Inferior parietal cortex (tissue), 1 donor: Measurements from ENCODE around the gene THYN1.

Experiments
- DNase-seq: peaks from one replicate; pipeline ENCODE4 v3.0.0-alpha.2; 2016; ENCODE audit errors: extremely low spot score

THYN1 gene

DNA sequence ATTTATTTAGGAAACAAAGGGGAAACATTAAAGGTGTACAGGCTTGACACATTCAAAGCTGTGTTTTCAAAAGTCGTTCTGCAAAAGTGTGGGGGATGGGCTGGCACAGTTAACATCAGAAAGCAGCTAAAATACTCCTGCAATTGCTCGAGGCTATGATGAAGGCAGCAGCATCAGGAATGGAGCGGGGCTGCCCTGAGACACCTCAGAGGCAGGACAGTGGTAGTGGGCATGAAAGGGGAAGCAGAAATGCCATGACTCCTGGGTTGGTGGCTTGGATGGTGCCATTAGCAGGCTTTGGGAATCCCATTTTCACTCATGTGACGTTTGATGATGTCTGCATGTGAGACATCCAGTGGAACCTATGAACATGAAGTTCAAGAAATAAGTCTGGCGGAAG is 30.0 kb downstream of the THYN1 start:
- DNase-seq: no peak

DNA sequence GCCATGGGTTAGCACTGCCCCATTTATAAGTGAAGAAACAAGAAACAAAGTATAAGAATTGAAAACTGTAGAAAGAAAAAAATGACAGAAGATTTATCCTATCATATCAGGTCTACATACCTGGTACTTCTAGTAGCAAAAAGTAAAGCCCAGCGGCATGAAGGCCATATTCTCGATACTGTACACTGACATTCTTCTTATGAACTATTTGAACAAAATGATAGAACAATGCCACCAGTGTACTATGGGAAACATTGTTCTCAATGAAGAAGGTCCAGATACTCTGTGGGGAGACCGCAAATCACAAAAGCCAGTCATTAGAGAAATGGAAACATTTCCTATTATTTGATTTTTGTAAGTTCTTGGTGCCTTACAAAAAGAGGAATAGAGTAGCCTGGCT is 36.3 kb downstream of the THYN1 start:
- DNase-seq: no peak

DNA sequence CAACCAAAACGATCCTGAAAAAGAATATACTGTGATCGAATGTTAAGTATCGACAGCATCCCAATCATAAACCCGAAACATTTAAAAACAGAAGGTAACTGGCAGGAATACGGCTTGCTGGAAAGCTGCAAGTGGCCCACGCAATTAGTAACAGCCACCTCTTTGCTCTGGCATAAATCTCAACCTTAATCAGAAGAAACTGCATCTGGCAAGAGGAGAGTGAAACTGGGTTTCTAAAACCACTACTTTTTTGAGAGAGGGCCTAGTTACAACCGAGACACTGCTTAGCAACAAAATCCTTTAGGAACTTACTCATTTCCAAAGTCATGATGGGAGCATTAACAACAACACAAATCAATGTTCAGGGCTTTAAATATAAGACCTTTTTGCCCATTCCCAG is 37.3 kb downstream of the THYN1 start:
- peak; percentile 31 for DNase-seq

DNA sequence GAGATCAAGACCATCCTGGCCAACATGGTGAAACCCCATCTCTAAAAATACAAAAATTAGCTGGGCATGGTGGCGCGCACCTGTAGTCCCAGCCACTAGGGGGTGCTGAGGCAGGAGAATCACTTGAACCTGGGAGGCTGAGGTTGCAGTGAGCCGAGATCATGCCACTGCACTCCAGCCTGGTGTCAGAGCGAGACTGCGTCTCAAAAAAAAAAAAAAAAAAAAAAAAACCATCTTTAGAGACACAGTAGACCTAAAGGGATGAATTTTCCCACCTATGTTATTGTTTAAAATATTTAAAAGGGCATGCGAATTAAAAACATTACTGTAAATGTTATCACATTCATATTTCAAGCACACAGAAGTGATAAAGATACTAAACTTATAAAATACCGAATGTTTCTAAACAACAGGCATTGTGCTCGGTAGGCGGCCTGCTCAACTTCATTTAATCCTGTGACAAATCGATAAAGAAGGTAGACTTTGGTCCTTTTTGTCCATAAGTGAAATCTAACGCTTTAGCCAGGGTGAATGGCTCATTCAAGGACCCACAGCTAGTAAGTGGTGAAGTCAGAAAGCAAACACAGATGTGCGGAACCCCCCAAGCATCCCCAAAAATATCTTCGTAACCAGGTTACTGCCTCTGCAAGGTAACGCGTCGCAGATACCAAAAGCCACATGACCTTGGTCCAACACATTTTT is 45.5 kb downstream of the THYN1 start:
- no peak for DNase-seq

DNA sequence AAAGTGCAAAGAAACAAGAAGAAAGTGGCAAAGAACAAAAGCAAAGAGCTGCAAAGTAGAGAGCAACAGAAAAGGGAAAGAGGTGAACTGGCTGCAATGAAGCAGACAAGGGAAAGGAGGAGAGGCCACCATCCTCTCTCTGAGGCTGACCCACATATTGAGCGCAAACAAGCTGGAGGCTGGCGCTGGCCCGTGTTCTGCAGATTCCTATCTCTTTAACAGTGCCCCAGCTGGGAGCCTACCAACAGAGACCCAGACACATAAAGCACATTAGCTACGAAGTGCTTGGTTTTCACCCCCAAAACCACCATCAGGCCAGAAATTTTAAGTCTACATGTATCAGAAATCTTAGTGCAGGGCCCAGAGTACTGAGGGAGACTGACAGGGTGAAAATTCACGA is 47.0 kb downstream of the THYN1 start:
- no peak for DNase-seq

DNA sequence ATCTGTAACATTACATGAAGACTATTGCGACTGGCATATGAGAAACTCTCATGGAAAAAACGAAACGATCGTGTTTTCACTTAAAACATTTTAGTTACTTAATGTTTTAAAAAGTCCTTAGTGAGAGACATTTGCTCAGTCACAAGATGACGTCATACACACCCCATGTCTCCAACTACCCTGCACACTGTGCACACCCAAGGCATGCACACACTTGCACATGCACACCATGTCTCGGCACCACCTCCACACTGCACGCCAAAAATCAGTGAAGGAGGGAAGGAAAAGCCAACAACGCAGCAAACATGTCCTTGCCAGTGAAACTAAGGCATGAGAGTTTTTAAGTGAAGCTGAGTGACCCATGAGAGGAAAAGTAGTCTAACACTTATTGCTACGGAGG is 47.4 kb downstream of the THYN1 start:
- DNase-seq: no peak

DNA sequence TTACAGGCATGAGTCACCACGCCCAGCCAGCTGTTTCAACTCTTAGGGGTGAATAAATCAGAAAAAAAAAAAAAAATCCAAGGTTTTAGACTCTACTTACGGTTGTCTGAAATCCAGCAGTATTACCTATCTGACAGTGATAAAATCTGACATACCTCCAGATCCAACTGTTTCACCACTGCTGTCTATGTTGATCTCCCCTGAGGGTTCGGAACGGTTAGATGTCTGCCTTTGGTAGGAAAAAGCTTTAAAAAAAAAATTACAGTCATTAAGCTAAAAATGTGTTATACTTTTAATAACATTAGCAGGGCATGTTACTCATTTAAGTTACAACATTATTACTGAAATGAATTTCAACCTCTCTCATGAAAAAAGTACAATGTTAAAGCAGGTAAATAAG is 50.5 kb downstream of the THYN1 start:
- no peak for DNase-seq

DNA sequence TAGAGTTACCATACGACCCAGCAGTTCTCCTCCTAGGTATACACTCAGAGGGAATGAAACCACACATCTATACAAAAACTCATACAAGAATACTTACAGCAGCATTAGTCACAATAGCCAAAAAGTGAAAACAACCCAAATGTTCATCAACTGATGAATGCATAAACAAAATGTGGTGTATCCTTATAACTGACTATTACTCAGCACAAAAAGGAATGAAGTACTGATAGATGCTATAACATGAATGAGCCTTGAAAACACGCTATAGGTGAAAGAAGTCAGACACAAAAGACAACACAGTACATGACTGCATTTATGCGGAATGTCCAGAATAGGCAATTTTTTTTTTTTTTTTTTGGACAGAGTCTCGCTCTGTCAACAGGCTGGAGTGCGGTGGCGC is 52.5 kb downstream of the THYN1 start:
- DNase-seq: no peak

DNA sequence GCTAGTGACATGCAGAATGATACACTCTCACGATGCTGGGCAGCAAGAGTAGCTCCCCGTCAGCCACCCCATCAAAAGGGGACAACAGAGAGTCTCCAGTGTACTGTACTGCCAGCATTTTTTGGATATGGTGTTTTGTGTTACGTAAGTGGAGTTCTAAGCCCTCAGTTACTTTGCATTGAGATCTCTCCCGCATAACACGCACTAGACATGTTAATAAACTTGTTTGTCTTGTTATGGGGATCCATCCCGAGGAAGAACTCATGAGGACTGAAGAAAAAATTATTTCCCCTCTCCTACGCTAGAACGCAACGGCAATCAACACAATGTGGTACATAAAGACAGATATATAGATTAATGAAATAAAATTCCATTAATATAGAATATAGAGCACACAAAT is 53.6 kb downstream of the THYN1 start:
- DNase-seq: no peak
